NCI-H2171 treated with DMSO at 0.1 percent for 48 hours (cell line): ENCODE measurements around the gene NUAK1.

Experiments used
- DNase-seq: peaks from one replicate; lab custom pipeline; 2025; lab: John Stamatoyannopoulos, UW

NUAK1 gene

GRCh38 chr12:106110626-106111300, 28.0 kb downstream of the NUAK1 start:
- no peak for DNase-seq

GRCh38 chr12:106109168-106109910, 29.4 kb downstream of the NUAK1 start:
- DNase-seq = no peak

- DNase-seq = no peak
Measured at GRCh38 chr12:106108185-106108835, 30.4 kb downstream of the NUAK1 start.

GRCh38 chr12:106107566-106107965, 31.2 kb downstream of the NUAK1 start:
- DNase-seq = no peak

- peak; percentile 41 for DNase-seq
Measured at GRCh38 chr12:106106892-106107291, 31.9 kb downstream of the NUAK1 start.

GRCh38 chr12:106106061-106106566, 32.6 kb downstream of the NUAK1 start:
- peak; percentile 91 for DNase-seq

GRCh38 chr12:106101803-106102202, 37.0 kb downstream of the NUAK1 start:
- no peak for DNase-seq

GRCh38 chr12:106098691-106099200, 40.0 kb downstream of the NUAK1 start:
- DNase-seq = no peak

- no peak for DNase-seq
Measured at GRCh38 chr12:106097011-106097410, 41.7 kb downstream of the NUAK1 start.

GRCh38 chr12:106096376-106096775, 42.4 kb downstream of the NUAK1 start:
- DNase-seq = no peak

- DNase-seq = no peak
Measured at GRCh38 chr12:106094304-106094703, 44.5 kb downstream of the NUAK1 start.

- no peak for DNase-seq
Measured at GRCh38 chr12:106093246-106093645, 45.5 kb downstream of the NUAK1 start.

- DNase-seq = no peak
Measured at GRCh38 chr12:106091446-106091820, 47.3 kb downstream of the NUAK1 start.

- no peak for DNase-seq
Measured at GRCh38 chr12:106090591-106091445, 47.9 kb downstream of the NUAK1 start.

- no peak for DNase-seq
Measured at GRCh38 chr12:106089935-106090334, 48.8 kb downstream of the NUAK1 start.

GRCh38 chr12:106088811-106089485, 49.8 kb downstream of the NUAK1 start:
- DNase-seq = no peak

- no peak for DNase-seq
Measured at GRCh38 chr12:106088246-106088808, 50.4 kb downstream of the NUAK1 start.

- DNase-seq = no peak
Measured at GRCh38 chr12:106086696-106087095, 52.1 kb downstream of the NUAK1 start.

- no peak for DNase-seq
Measured at GRCh38 chr12:106085213-106085612, 53.5 kb downstream of the NUAK1 start.

- no peak for DNase-seq
Measured at GRCh38 chr12:106084759-106085158, 54.0 kb downstream of the NUAK1 start.
